ENCODE data around the gene VPS8. TPM values are rescaled to one million over a fixed set of nuclear protein-coding genes. Genes with fewer than 3 reads are reported as not detected.

The VPS8 gene
- total RNA-seq, 1 donor from 2014 or later, result 59.4 TPM

GRCh38 chr3:185094697-185095096, 282.7 kb downstream of the VPS8 start:
- no peak for DNase-seq (ENCODE audit: extremely low spot score, unreplicated experiment)
- no peaks in the 10 kb centered on the region for H3K36me3 Mint-ChIP-seq
- TF ChIP-seq CTCF (conservative IDR thresholded peaks at IDR 0.05), result no peak
- H3K27ac Mint-ChIP-seq, result no peak overlapping the region
- no peak overlapping the region for H3K4me3 Mint-ChIP-seq
- H3K27me3 Mint-ChIP-seq, result no peaks in the 10 kb centered on the region
- peaks cover 13% of the 10 kb centered on the region for H3K4me1 Mint-ChIP-seq (ENCODE audit: unreplicated experiment)
- peaks cover 6% of the 10 kb centered on the region for H3K9me3 Mint-ChIP-seq

Other genes with a start within 250 kb of the VPS8 start
- 69.2 and 75.2 TPM in 2 replicates for gene MAGEF1, start 100.1 kb upstream of the VPS8 start, total RNA-seq (ENCODE audit: low replicate concordance)